DND-41 (cell line): ENCODE results near the gene MYT1.
"Not testable (repeated sequence)": the region's sequence is repeated elsewhere in the genome, so short reads cannot be mapped to it uniquely, and the experiment has no call there.

ENCODE experiments used
- ATAC-seq: fragments of 200-7000 bp; cut with Tn5 transposase; 3 replicates; pipeline ENCODE4 v1.9.1; 2021; ENCODE audit warnings: low read depth; ENCODE audit not compliant: insufficient read depth
- DNase-seq: peaks from one replicate; pipeline ENCODE4 v3.0.0-alpha.2; 2020
- H2AFZ ChIP-seq: 2 replicates; pipeline ENCODE4 v1.6.0; 2012; ENCODE audit warnings: low read depth, low read length
- H3K27ac ChIP-seq: 2 replicates; pipeline ENCODE4 v1.5.1; 2012; ENCODE audit warnings: low read length, inconsistent platforms
- H3K27me3 ChIP-seq: fragments of 200-600 bp; sonication (generic); 2 replicates; pipeline ENCODE4 v1.6.0; 2012; ENCODE audit warnings: low read length, mild to moderate bottlenecking, inconsistent platforms; ENCODE audit not compliant: insufficient read depth, poor library complexity
- H3K36me3 ChIP-seq: 2 replicates; pipeline ENCODE4 v1.5.1; 2012; ENCODE audit warnings: low read length, inconsistent platforms; ENCODE audit not compliant: insufficient read depth
- H3K4me1 ChIP-seq: 2 replicates; pipeline ENCODE4 v1.5.1; 2012; ENCODE audit warnings: mild to moderate bottlenecking, low read length; ENCODE audit not compliant: insufficient read depth
- H3K4me2 ChIP-seq: 2 replicates; pipeline ENCODE4 v1.6.0; 2012; ENCODE audit warnings: mild to moderate bottlenecking, moderate library complexity, low read length, inconsistent platforms; ENCODE audit not compliant: insufficient read depth
- H3K4me3 ChIP-seq, 2 experiments: fragments of 200-600 bp in 1 of 2; shearing (Covaris generic) in 1 of 2; 2 replicates each; pipeline ENCODE4 v1.5.1; 2012 to 2016; ENCODE audit warnings: inconsistent platforms in 2 of 2, low read length in 2 of 2, mild to moderate bottlenecking in 2 of 2, low read depth in 1 of 2, moderate library complexity in 1 of 2
- H3K79me2 ChIP-seq: 2 replicates; pipeline ENCODE4 v1.6.0; 2012; ENCODE audit warnings: low read length, inconsistent platforms; ENCODE audit not compliant: insufficient read depth
- H3K9ac ChIP-seq: 2 replicates; pipeline ENCODE4 v1.6.0; 2012; ENCODE audit warnings: low read depth, mild to moderate bottlenecking, inconsistent platforms, low read length, moderate library complexity
- H3K9me3 ChIP-seq: 2 replicates; pipeline ENCODE4 v1.5.1; 2012; ENCODE audit warnings: low read length, moderate library complexity, mild to moderate bottlenecking, inconsistent platforms; ENCODE audit not compliant: insufficient read depth, severe bottlenecking
- H4K20me1 ChIP-seq: 2 replicates; pipeline ENCODE4 v1.6.0; 2012; ENCODE audit warnings: low read length; ENCODE audit not compliant: insufficient read depth
- CTCF ChIP-seq: IDR thresholded peaks from 2 replicates; pipeline ENCODE4 v1.5.1; 2012; ENCODE audit warnings: borderline replicate concordance, low read length, moderate library complexity, mild to moderate bottlenecking; ENCODE audit not compliant: poor library complexity, severe bottlenecking; ENCODE audit errors: extremely low read depth
- EZH2 ChIP-seq: IDR thresholded peaks from 3 replicates; pipeline ENCODE4 v1.6.1; 2012; ENCODE audit warnings: borderline replicate concordance, low read depth, mild to moderate bottlenecking, moderate library complexity, low read length, inconsistent platforms; ENCODE audit not compliant: severe bottlenecking

Gene MYT1

GRCh38 chr20:64116541-64117431 is 47.5 kb upstream of the MYT1 start:
- no peak overlapping the region for H3K4me3 ChIP-seq
- TF ChIP-seq CTCF, result no peak
- no peak for TF ChIP-seq EZH2
- peaks cover 13% of the 10 kb centered on the region for H4K20me1 ChIP-seq
- H3K4me1 ChIP-seq, result peaks cover 14% of the 10 kb centered on the region
- H2AFZ ChIP-seq, result no peak overlapping the region
- no peaks in the 10 kb centered on the region for H3K79me2 ChIP-seq
- no peak overlapping the region for H3K4me2 ChIP-seq
- no peaks in the 10 kb centered on the region for H3K9me3 ChIP-seq
- no peak overlapping the region for H3K9ac ChIP-seq
- peaks cover 4% of the 10 kb centered on the region for H3K27me3 ChIP-seq
- H3K36me3 ChIP-seq, result no peaks in the 10 kb centered on the region
- H3K27ac ChIP-seq, result no peak overlapping the region
- ATAC-seq, result no peak
- no peak for DNase-seq

DNA sequence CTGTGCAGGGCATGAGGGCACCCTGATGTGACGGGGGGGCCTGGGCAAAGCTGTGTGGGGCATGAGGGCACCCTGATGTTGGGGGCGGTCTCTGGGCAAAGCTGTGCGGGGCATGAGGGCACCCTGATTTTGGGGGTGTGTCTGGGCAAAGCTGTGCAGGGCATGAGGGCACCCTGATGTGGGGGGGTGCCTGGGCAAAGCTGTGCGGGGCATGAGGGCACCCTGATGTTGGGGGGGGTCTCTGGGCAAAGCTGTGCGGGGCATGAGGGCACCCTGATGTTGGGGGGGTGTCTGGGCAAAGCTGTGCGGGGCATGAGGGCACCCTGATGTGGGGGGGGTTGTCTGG is 46.8 kb upstream of the MYT1 start:
- H2AFZ ChIP-seq, H3K4me3 ChIP-seq, H3K79me2 ChIP-seq, DNase-seq, H3K9ac ChIP-seq, H3K27me3 ChIP-seq, ATAC-seq, H3K9me3 ChIP-seq, H3K36me3 ChIP-seq, H3K27ac ChIP-seq, H3K4me2 ChIP-seq: not testable (repeated sequence)
- H3K4me1 ChIP-seq, result peaks cover 14% of the 10 kb centered on the region
- H4K20me1 ChIP-seq, result peaks cover 13% of the 10 kb centered on the region

- Histone ChIP-seq H3K9me3 (no peaks in the 10 kb centered on the region), H3K79me2 (no peaks in the 10 kb centered on the region), H3K9ac (no peak overlapping the region), H3K36me3 (no peaks in the 10 kb centered on the region), H3K4me1 (peaks cover 14% of the 10 kb centered on the region), H3K4me3 (no peak overlapping the region), H3K27ac (no peak overlapping the region), H3K4me2 (no peak overlapping the region), H4K20me1 (peaks cover 6% of the 10 kb centered on the region), H3K27me3 (no peaks in the 10 kb centered on the region), H2AFZ (no peak overlapping the region)
- TF ChIP-seq CTCF (no peak), EZH2 (no peak)
- DNase-seq, result no peak
- no peak for ATAC-seq
Observed at GRCh38 chr20:64119301-64119680, 45.0 kb upstream of the MYT1 start.

DNA sequence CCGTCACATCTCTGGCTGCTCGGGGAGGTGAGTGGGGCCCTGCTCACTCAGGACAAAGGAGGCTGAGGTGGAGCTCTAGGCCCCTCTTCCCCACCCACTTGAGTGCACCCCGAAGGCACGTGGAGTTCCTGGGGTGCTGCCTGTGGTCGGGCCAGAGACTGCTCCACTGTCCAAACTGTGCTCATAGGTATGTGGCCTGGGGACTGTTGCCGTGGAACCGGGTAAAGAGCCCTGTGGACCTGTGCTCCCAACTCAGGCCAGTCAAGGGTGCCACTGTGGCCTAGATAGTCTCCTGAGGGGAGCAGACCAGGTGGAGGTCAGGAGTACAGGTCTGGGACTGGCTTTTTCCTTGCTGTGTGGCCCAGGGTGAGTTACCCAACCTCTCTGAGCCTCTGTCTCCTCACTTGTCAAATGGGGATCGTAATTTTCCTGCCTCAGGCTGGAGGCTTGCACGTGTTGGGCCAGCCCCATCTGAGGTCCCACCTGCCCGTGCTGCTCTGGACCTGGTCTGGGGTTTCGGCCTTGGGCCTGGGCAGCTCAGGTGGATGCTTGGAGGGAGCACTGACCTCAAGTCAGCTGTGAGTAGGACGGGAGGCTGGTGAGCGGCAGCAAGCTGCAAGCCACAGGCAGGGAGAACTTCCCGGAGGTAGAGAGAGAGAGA is 44.4 kb upstream of the MYT1 start:
- peak overlapping the region; percentile 62 for H2AFZ ChIP-seq
- no peaks in the 10 kb centered on the region for H3K36me3 ChIP-seq
- H4K20me1 ChIP-seq, result peaks cover under 1% of the 10 kb centered on the region
- peak overlapping the region; percentile 60 for H3K4me2 ChIP-seq
- peak overlapping the region in 1 of 2 experiments; percentile 45; a peak in 2 of 4 replicates for H3K4me3 ChIP-seq
- ATAC-seq (peak; percentile 18; the same call in 2 of the 3 replicates), DNase-seq (no peak)
- no peaks in the 10 kb centered on the region for H3K9me3 ChIP-seq
- H3K9ac ChIP-seq, result peak overlapping the region; percentile 42; the same call in 1 of the 2 replicates
- no peaks in the 10 kb centered on the region for H3K27me3 ChIP-seq
- no peaks in the 10 kb centered on the region for H3K79me2 ChIP-seq
- no peak for TF ChIP-seq EZH2
- no peak overlapping the region for H3K27ac ChIP-seq
- H3K4me1 ChIP-seq, result peaks cover 14% of the 10 kb centered on the region
